Stomach smooth muscle (tissue), 2 donors: ENCODE results near the gene GRK3.
"Not testable (repeated sequence)": the region's sequence is repeated elsewhere in the genome, so short reads cannot be mapped to it uniquely, and the experiment has no call there.

Source experiments
- H3K27ac ChIP-seq: one replicate; pipeline ENCODE4 v1.7.0; 2013; ENCODE audit warnings: mild to moderate bottlenecking, low read length, inconsistent platforms
- H3K27me3 ChIP-seq, 2 donors: one replicate each; pipeline ENCODE4 v1.7.0; 2013; ENCODE audit warnings: low read length in 2 of 2; ENCODE audit not compliant: insufficient read depth in 2 of 2, control insufficient read depth in 1 of 2
- H3K36me3 ChIP-seq, 2 donors: one replicate each; pipeline ENCODE4 v1.7.0; 2013; ENCODE audit warnings: low read length in 2 of 2; ENCODE audit not compliant: control insufficient read depth in 2 of 2, insufficient read depth in 2 of 2
- H3K4me1 ChIP-seq: one replicate; pipeline ENCODE4 v1.7.0; 2013; ENCODE audit warnings: low read length; ENCODE audit not compliant: control insufficient read depth, insufficient read depth
- H3K4me3 ChIP-seq, 2 donors: one replicate each; pipeline ENCODE4 v1.7.0; 2013; ENCODE audit warnings: low read length in 2 of 2
- H3K9ac ChIP-seq, 2 donors: one replicate each; pipeline ENCODE4 v1.7.0; 2013; ENCODE audit warnings: low read length in 2 of 2, mild to moderate bottlenecking in 1 of 2
- H3K9me3 ChIP-seq, 2 donors: one replicate each; pipeline ENCODE4 v1.7.0; 2013; ENCODE audit warnings: low read length in 2 of 2; ENCODE audit not compliant: control insufficient read depth in 2 of 2
- donor health status: healthy.
- donor health status: Pancreatic carcinoma.

GRK3 gene

DNA sequence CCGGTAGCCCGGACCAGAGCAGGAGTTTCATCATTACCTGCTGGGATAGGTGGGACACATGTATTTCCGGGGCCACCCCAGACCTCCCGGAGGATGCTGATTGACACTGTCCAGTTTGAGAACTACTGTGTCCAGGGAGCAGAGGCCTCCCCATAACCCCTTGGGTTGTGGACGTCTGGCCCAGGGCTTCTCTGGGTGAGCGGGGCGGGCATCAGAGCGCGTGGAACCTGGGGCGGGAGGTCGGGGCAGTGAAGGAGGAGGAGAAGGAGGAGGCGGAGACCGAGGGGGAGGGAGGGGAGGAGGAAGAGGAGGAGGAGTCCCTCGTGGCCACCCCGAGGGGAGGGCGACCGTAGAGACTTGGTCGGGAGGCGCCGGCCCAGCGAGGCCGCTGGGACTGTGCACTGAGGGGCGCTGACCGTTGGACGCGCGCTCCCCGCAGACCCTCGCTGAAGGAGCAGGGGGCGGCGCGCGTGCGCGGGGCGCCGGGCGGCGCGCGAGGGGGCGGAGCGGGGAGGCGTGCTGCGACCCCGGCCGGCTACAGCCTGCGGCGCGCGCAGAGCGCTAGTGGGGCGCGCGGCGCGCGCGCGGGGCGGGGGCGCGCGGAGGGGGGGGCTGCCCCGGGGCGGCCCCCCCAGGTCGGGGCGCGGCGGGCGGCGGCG lies at the start of gene GRK3:
TSS of gene GRK3 (plus strand) at position 356 of the 659 bp plus-strand sequence. CDS start 366 bp downstream, outside the sequence.
- peak within 1 kb of the TSS; percentile 66 for H3K27ac ChIP-seq
- H3K4me1 ChIP-seq: peaks cover 10% of the 10 kb centered on the region
- H3K9ac ChIP-seq: peak within 1 kb of the TSS; percentile 47 to 57
- no peaks in the 10 kb centered on the region for H3K36me3 ChIP-seq
- no peaks in the 10 kb centered on the region for H3K27me3 ChIP-seq
- H3K9me3 ChIP-seq: no peaks in the 10 kb centered on the region
- H3K4me3 ChIP-seq: peak within 1 kb of the TSS; percentile 75 to 77

DNA sequence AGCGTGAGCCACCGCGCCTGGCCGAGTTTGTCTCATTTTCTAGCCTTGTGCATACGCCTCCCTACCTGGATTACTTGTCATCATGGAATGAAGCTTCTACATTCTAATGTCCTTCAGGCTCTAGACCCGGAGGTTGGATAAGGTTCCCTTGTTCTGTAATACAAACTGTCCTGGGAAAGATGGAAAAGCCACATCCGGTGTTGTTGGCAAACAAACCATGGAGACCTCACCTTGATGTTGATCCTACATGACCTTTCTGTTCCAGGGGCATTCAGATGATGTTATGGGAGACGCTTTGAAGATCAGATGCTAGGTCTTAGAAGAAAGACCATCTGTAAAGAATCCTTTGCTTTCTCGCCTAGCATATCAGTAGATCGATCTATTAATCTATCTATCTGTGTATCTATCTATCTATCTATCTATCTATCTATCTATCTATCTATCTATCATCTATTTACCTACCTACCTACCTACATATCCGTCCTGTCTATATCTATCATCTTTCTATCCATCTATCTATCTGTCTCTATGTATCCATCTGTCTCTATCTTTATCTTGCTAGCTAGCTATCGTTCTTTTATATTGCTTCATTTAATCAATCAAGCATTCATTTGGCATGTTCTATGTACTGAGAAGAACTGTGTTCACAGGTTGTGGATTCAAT lies 46.3 kb upstream of the GRK3 start:
- no peak overlapping the region for H3K4me3 ChIP-seq
- no peaks in the 10 kb centered on the region for H3K27me3 ChIP-seq
- no peak overlapping the region for H3K9ac ChIP-seq
- H3K27ac ChIP-seq: no peak overlapping the region
- H3K4me1 ChIP-seq: no peaks in the 10 kb centered on the region
- H3K9me3 ChIP-seq: no peaks in the 10 kb centered on the region
- H3K36me3 ChIP-seq: no peaks in the 10 kb centered on the region

DNA sequence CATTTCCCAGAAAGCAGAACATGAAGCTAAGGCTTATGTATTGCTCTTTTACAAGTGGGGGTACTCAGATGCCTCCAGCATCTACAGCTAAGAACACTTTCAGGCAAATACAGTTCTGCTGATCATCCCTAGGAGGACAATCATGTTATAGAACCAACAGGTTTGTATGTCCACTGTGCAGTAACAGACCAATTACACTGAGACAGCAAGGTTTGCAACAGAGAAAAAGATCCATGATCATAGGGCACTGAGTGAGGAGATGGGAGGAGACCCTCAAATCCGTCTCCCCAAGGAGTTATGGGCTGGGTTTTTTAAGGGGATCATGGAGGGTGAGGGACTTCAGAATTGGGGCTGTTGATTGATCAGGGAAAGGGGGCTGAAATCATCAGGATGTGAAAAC lies 39.1 kb upstream of the GRK3 start:
- peaks cover 0 to 6% of the 10 kb centered on the region in 2 donors for H3K9me3 ChIP-seq
- H3K27me3 ChIP-seq: no peaks in the 10 kb centered on the region
- H3K4me1 ChIP-seq: no peaks in the 10 kb centered on the region
- H3K27ac ChIP-seq: no peak overlapping the region
- H3K9ac ChIP-seq: no peak overlapping the region
- no peak overlapping the region for H3K4me3 ChIP-seq
- peaks cover 0 to 2% of the 10 kb centered on the region in 2 donors for H3K36me3 ChIP-seq

DNA sequence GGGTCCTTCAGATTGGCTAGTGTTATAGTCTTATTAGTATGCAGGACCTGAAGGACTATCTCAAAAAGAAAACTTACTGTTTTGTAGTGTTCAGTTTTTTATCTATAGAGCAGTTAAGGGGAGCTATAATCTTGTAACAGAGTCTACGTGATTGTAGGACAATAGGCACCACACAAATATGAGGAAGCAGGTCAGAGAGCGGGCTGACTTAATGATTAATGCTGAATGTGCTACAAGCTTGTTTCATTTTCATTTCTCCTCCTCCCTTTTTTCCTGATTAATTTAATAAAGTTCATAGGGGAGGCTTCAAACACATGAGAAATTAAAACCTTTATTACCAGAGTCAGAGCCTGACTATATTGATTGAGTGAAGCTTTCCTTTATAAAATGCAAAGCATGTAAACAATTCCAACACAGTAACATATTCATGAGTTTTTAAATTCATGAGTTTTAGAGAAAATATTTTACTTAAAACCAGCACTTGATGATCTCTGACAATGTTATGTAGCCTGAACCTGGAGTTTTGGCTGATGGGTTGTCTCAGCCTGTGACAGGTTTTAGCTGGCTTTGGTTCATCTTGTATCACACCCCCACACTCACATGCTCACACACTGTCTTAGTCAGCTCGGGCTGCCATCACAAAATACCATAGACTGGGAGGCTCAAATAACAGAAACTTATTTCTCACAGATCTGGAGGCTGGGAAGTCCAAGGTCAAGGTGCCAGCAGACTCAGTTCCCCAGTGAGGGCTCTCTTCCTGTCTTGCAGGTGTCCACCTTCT lies 38.5 kb upstream of the GRK3 start:
- not testable (repeated sequence) for H3K36me3 ChIP-seq, H3K9me3 ChIP-seq, H3K9ac ChIP-seq, H3K4me1 ChIP-seq, H3K27me3 ChIP-seq, H3K27ac ChIP-seq, H3K4me3 ChIP-seq

DNA sequence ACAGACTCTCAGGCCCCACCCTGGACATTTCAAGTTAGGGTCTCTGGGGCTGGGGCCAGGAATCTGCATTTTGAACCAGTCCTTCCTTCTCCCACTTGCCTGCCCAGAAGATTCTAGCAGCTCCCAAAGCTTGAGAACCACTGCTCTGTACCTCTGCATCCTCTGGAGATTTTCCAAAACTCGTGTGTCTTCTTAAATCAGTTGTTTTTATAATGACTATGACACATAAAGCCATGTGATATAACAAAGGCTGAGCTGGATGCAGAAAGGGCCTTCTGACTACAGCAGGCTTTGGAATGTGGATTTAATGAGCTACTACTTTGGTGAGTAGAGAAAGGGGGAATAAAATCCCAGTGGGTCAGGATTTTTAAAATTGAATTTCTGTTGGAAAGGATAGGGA lies 37.5 kb upstream of the GRK3 start:
- H3K4me1 ChIP-seq: not testable (repeated sequence)

DNA sequence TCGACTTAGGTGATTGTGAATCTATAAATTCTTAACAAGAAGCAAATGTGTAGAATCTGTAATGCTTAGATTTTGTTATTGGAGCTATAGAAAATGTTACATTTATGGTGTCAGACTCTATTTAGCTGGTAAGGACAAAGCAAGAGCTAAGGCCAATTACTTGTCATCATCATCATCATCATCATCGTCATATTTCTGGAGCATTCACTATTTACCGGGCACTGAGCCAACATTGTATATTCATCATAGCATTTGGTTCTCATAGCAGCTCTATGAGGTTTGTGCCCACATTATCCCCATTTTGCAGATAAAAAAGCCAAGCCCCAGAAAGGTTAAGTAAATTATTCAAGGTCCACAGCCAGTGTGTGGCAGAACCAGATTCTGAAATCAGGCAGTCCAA lies 36.4 kb upstream of the GRK3 start:
- not testable (repeated sequence) for H3K9ac ChIP-seq, H3K4me3 ChIP-seq, H3K36me3 ChIP-seq, H3K9me3 ChIP-seq, H3K27me3 ChIP-seq, H3K27ac ChIP-seq, H3K4me1 ChIP-seq

More for the DNA sequence above, 37.5 kb upstream of the GRK3 start:
- not testable (repeated sequence) for H3K27ac ChIP-seq, H3K9ac ChIP-seq, H3K9me3 ChIP-seq, H3K27me3 ChIP-seq, H3K4me3 ChIP-seq, H3K36me3 ChIP-seq

DNA sequence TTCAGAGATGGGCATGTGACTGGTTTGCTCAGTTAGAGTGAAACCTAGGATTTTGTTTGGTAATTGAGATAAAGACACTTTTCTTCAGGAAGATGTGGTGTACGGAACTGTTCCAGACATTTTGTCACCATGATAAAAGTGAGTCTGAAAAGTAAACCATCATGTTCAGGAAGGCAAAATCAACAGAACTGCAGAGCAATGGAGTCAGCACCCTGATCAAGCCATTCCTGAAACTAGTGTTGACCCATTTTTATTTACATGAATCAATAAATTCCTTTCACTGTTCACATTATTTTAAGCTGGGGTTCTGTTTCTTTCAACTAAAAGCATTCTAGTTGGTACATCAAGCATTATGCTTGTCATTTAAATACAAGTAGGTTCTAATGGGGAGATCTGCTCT lies 35.4 kb upstream of the GRK3 start:
- H3K9me3 ChIP-seq, H3K4me1 ChIP-seq, H3K27ac ChIP-seq, H3K9ac ChIP-seq, H3K36me3 ChIP-seq, H3K27me3 ChIP-seq, H3K4me3 ChIP-seq: not testable (repeated sequence)

DNA sequence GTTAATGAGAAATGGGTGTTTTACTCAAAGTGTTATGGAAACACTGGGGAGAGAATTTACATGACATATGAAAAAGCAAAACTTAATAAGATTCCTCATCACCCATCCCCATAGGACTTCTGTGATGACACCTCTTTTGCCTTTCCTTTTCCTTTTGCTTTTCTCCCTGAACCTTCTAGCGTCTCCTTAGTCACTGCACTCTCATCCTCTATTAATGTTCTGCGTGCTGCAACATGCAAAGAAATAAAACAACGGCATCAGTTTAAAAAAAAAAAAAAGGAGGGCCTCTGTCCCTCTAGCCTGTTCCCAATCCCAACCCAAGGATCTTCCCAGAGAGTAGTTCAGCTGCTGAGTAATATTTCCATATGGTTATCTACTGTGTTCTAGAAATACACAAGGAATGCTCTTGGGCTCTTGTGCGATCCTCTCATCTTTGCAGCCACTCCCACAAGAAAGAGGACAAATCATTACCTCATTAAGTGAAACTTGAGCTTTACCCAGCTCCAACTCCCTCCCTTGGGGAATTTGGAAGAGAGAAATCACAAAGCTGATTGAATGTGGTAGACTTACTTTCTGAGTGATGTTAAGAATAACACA lies 34.8 kb upstream of the GRK3 start:
- H3K27me3 ChIP-seq, H3K4me1 ChIP-seq, H3K9ac ChIP-seq, H3K4me3 ChIP-seq, H3K27ac ChIP-seq, H3K36me3 ChIP-seq, H3K9me3 ChIP-seq: not testable (repeated sequence)

DNA sequence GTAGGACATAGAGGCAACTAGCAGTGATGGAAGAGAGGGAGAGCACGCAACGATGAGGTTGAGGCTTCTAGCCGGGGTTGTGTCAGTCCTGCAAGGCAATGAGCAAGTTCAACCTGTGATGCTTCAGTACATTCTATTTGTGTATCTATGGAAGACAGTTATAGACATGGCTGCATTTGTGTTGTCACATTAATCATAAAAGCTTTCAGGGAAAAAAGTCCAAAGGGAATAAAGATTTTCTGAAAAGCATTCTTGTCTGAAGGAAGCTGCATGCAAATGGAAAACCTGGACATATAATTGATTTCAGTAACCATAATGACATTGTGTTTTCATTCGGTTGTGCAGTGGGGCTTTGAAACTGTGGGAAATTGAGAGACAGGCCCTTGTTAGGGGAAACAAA lies 32.8 kb upstream of the GRK3 start:
- H3K9ac ChIP-seq, H3K27ac ChIP-seq, H3K9me3 ChIP-seq, H3K4me1 ChIP-seq, H3K27me3 ChIP-seq, H3K36me3 ChIP-seq, H3K4me3 ChIP-seq: not testable (repeated sequence)

DNA sequence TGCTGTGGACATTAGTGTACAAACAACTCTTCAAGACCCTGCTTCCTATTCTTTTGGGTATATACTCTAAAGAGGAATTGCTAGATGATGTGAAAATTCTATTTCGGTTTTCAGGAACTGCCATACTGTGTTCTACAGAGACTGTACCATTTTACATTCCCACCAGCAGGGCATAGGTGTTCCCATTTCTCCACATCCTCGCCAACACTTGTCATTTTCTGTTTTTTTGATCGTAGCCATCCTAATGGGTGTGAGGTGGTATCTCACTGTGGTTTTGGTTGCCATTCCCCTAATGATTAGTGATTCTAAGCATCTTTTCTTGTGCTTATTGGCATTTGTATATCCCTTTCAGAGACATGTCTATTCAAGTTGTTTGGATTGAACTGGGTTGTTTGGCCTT lies 29.8 kb upstream of the GRK3 start:
- H3K27ac ChIP-seq: no peak overlapping the region
- no peak overlapping the region for H3K4me3 ChIP-seq
- no peaks in the 10 kb centered on the region for H3K4me1 ChIP-seq
- no peaks in the 10 kb centered on the region for H3K27me3 ChIP-seq
- no peak overlapping the region for H3K9ac ChIP-seq
- H3K36me3 ChIP-seq: no peaks in the 10 kb centered on the region
- H3K9me3 ChIP-seq: no peaks in the 10 kb centered on the region
